A549 (cell line): ENCODE results near the gene AIF1. TPM values are rescaled to one million over a fixed set of nuclear protein-coding genes. Genes with fewer than 3 reads are reported as not detected.
A peak's percentile ranks its signal among the peaks of the same experiment; 100 is the strongest.

Source experiments
- ATAC-seq, 2 experiments: fragments of 200-7000 bp in 1 of 2; fragments of >200 bp in 1 of 2; cut with Nextera tagmentation in 1 of 2; cut with Tn5 transposase in 1 of 2; 3 replicates each; pipeline versions ENCODE4 v1.8.0 to v1.9.1; 2018 to 2020; ENCODE audit warnings: mild to moderate bottlenecking in 1 of 2, moderate library complexity in 1 of 2
- CTCF ChIA-PET: fragments of 300-600 bp; sonication (Branson Sonifier 250); formaldehyde crosslinking; extraction: SDS; loops from one replicate; lab custom pipeline; 2021; ENCODE audit warnings: antibody characterized with exemption, inconsistent platforms; lab: Yijun Ruan, JAX
- POLR2A ChIA-PET: fragments of 350-600 bp; formaldehyde crosslinking; extraction: SDS; loops from one replicate; lab custom pipeline; 2021; ENCODE audit warnings: antibody characterized with exemption, inconsistent platforms; lab: Yijun Ruan, JAX
- DNase-seq, 2 experiments: peaks; one replicate each; pipeline versions ENCODE4 v3.0.0 to v3.0.0-alpha.2; 2011 to 2016; ENCODE audit warnings: low read depth in 1 of 2, low spot score in 1 of 2
- FAIRE-seq: peaks from 2 replicates; lab custom pipeline; 2011; peaks lifted over from hg19 to GRCh38; lab: Jason Lieb, UNC
- H3K27ac ChIP-seq, 2 experiments: fragments of >200 bp; sonication (Bioruptor Twin); formaldehyde crosslinking; 3 replicates each; pipeline ENCODE4 v1.5.1; 2016 to 2017
- H3K4me1 ChIP-seq: fragments of >200 bp; sonication (Bioruptor Twin); formaldehyde crosslinking; 3 replicates; pipeline ENCODE4 v1.6.1; 2016
- H3K4me2 ChIP-seq: fragments of >200 bp; sonication (Bioruptor Twin); formaldehyde crosslinking; 3 replicates; pipeline ENCODE4 v1.6.1; 2016
- H3K4me3 ChIP-seq: fragments of >200 bp; sonication (Bioruptor Twin); formaldehyde crosslinking; 3 replicates; pipeline ENCODE4 v1.5.1; 2016
- H3K9me3 ChIP-seq: fragments of >200 bp; sonication (Bioruptor Twin); formaldehyde crosslinking; 3 replicates; pipeline ENCODE4 v1.6.1; 2016
- CBX2 ChIP-seq: fragments of 200-600 bp; sonication (generic); IDR thresholded peaks from 2 replicates; pipeline ENCODE4 v1.6.1; 2016; ENCODE audit warnings: low read depth, mild to moderate bottlenecking, borderline replicate concordance
- CBX8 ChIP-seq: fragments of 200-600 bp; sonication (generic); IDR thresholded peaks from 2 replicates; pipeline ENCODE4 v1.6.1; 2016
- CHD2 ChIP-seq: fragments of 150-350 bp; IDR thresholded peaks from 2 replicates; pipeline ENCODE4 v1.6.1; 2014; ENCODE audit warnings: low read length; ENCODE audit not compliant: partially characterized antibody
- ELK1 ChIP-seq: fragments of 150-350 bp; IDR thresholded peaks from 2 replicates; pipeline ENCODE4 v1.6.1; 2014; ENCODE audit warnings: low read depth, mild to moderate bottlenecking, low read length
- EP300 ChIP-seq, 2 experiments: fragments of >200 bp; sonication (Bioruptor Twin); formaldehyde crosslinking; IDR thresholded peaks; 2 replicates in 1 of 2; 3 replicates in 1 of 2; pipeline ENCODE4 v1.6.1; 2016 to 2017
- FOSB ChIP-seq: fragments of 250-450 bp; sonication (Bioruptor Pico); IDR thresholded peaks from 2 replicates; pipeline ENCODE4 v1.5.0; 2020; ENCODE audit warnings: mild to moderate bottlenecking, moderate library complexity
- FOSL2 ChIP-seq, 2 experiments: fragments of 450-650 bp in 1 of 2; fragments of >200 bp in 1 of 2; sonication (Bioruptor Twin) in 1 of 2; formaldehyde crosslinking; IDR thresholded peaks; 2 replicates each; pipeline versions ENCODE4 v1.5.0 to v1.6.1; 2016 to 2020; ENCODE audit warnings: mild to moderate bottlenecking in 1 of 2, moderate library complexity in 1 of 2
- GATA3 ChIP-seq: IDR thresholded peaks from 2 replicates; pipeline ENCODE4 v1.6.1; 2012; ENCODE audit warnings: borderline replicate concordance
- HDAC2 ChIP-seq: fragments of 200-600 bp; sonication (generic); IDR thresholded peaks from 2 replicates; pipeline ENCODE4 v1.6.1; 2016
- HOXA7 ChIP-seq: fragments of 250-450 bp; sonication (Bioruptor Pico); IDR thresholded peaks from 2 replicates; pipeline ENCODE4 v1.5.0; 2020; ENCODE audit warnings: mild to moderate bottlenecking, moderate library complexity
- HOXB13 ChIP-seq: fragments of 250-450 bp; sonication (Bioruptor Pico); IDR thresholded peaks from 2 replicates; pipeline ENCODE4 v1.5.0; 2020; ENCODE audit warnings: low read depth, mild to moderate bottlenecking, moderate library complexity
- JUN ChIP-seq, 2 experiments: fragments of >200 bp; sonication (Bioruptor Twin); formaldehyde crosslinking; IDR thresholded peaks; 2 replicates in 1 of 2; 3 replicates in 1 of 2; pipeline ENCODE4 v1.6.1; 2016 to 2017
- KDM5A ChIP-seq: fragments of 200-600 bp; sonication (generic); IDR thresholded peaks from 2 replicates; pipeline ENCODE4 v1.6.1; 2016; ENCODE audit warnings: antibody characterized with exemption, mild to moderate bottlenecking
- MAZ ChIP-seq: fragments of 150-350 bp; IDR thresholded peaks from 2 replicates; pipeline ENCODE4 v1.6.1; 2014; ENCODE audit warnings: antibody characterized with exemption, low read depth, low read length, borderline replicate concordance
- NFE2L2 ChIP-seq: fragments of 150-350 bp; conservative IDR thresholded peaks from 2 replicates; pipeline ENCODE4 v1.6.1; 2014; ENCODE audit warnings: low read length
- NR3C1 ChIP-seq: fragments of >200 bp; sonication (Bioruptor Twin); formaldehyde crosslinking; IDR thresholded peaks from 3 replicates; pipeline ENCODE4 v1.6.1; 2017
- PHF8 ChIP-seq: fragments of 200-600 bp; sonication (generic); IDR thresholded peaks from 2 replicates; pipeline ENCODE4 v1.6.1; 2016; ENCODE audit warnings: low read depth, mild to moderate bottlenecking, antibody characterized with exemption, moderate library complexity, borderline replicate concordance
- POLR2AphosphoS2 ChIP-seq: conservative IDR thresholded peaks from 2 replicates; pipeline ENCODE4 v1.6.1; 2012; ENCODE audit warnings: low read length, improper control_type of control experiment, inconsistent platforms
- RAD21 ChIP-seq, 2 experiments: fragments of >200 bp in 1 of 2; sonication (Bioruptor Twin) in 1 of 2; formaldehyde crosslinking in 1 of 2; IDR thresholded peaks in 1 of 2; conservative IDR thresholded peaks in 1 of 2; 2 replicates in 1 of 2; 3 replicates in 1 of 2; pipeline ENCODE4 v1.6.1; 2012 to 2018; ENCODE audit warnings: inconsistent platforms in 1 of 2
- RCOR1 ChIP-seq: fragments of 150-350 bp; IDR thresholded peaks from 2 replicates; pipeline ENCODE4 v1.6.1; 2014; ENCODE audit warnings: antibody characterized with exemption, low read length, low read depth
- RNF2 ChIP-seq: fragments of 200-600 bp; sonication (generic); IDR thresholded peaks from 2 replicates; pipeline ENCODE4 v1.6.1; 2016; ENCODE audit warnings: low read depth, mild to moderate bottlenecking, antibody characterized with exemption, moderate library complexity, borderline replicate concordance
- SMC3 ChIP-seq: fragments of >200 bp; sonication (Bioruptor Twin); formaldehyde crosslinking; IDR thresholded peaks from 3 replicates; pipeline ENCODE4 v1.6.1; 2018; ENCODE audit warnings: inconsistent platforms
- WGBS: methylation state at CpG from one replicate; pipeline ENCODE4 v1.1.6; 2017; ENCODE audit errors: missing lambda C conversion rate; 5-methylcytosine and 5-hydroxymethylcytosine counted together
- polyA plus RNA-seq, 4 experiments: library from polyadenylated mRNA; depleted of rRNA in 3 of 4; stranded (reverse); fragments of >200 nt; fragmentation: RNase III in 1 of 4; extraction: RNeasy Plus Mini Kit Qiagen cat#74134 plus additional on column Dnase treatment in 1 of 4; gene quantifications; 2 replicates in 3 of 4; 3 replicates in 1 of 4; pipeline ENCODE4 v1.2.3, GENCODE V29; 2011 to 2017
- TF ChIP-seq, protein P1 (sequence below): IDR thresholded peaks from 2 replicates; pipeline ENCODE4 v1.6.1; 2012
- TF ChIP-seq, protein P2 (sequence below): fragments of >200 bp; sonication (Bioruptor Twin); formaldehyde crosslinking; IDR thresholded peaks from 3 replicates; pipeline ENCODE4 v1.6.1; 2016
- TF ChIP-seq, protein P3 (sequence below): fragments of 250-450 bp; sonication (Bioruptor Pico); IDR thresholded peaks from 2 replicates; pipeline ENCODE4 v1.5.0; 2020; ENCODE audit warnings: low read depth, mild to moderate bottlenecking, moderate library complexity
- TF ChIP-seq, protein P4 (sequence below): fragments of 200-600 bp; sonication (generic); IDR thresholded peaks from 2 replicates; pipeline ENCODE4 v1.6.1; 2016; ENCODE audit warnings: antibody characterized with exemption, mild to moderate bottlenecking, moderate library complexity

The AIF1 gene
- polyA plus RNA-seq, 2 of the 4 experiments (the other 2 are of a cell fraction): not detected

DNA sequence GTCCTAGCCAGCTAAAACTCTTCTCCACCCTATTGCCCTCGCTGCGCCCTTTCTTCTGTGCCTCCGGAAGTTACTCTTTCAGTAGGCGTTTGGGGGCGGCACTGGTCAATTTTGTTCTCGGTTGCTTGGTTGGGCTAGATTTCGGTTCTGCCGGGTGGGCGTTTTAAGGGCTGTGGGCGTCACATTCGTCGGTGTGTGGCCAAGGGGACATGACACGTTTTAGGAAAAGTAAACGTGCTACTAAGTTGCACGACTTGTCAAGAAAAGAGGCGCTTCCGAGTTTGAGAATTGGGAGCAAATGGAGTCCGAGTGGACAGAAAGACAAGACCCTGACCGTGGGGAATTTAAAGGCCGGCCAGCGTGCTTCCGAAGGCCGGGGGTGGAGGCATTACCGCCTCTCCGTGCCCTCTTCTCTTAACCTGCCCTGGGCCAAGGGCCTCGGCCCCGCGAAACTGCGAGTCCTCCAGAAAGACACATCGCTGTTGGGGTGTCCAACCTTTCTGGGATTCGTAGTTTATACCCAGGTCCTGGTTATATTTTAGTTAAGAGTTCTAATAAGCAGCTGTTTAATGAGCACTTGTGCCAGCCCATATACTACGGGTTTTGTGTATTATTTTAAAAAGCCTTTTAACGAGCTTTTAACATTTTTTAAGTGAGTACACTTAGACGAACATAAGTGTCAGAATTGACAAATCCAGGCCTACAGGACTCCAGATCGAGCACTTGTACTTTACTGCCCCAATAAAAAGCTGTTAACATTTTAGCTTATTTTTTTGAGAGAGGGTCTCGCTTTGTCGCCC lies 38.1 kb downstream of the AIF1 start:
- ATAC-seq (peak; percentile 78 to 84), DNase-seq (peak in 1 of 2 experiments; percentile 87), FAIRE-seq (no peak)
- H3K4me3 ChIP-seq: peak overlapping the region; percentile 69
- CTCF ChIA-PET: interaction anchor here (0.7 to 2.4 kb wide), 6 partner anchors 8 to 177 kb away, joined by 3 to 12 read pairs (median 4); partner anchors contain the start of genes C6orf47 and DDAH2
- H3K4me1 ChIP-seq: peaks cover 10% of the 10 kb centered on the region; the same call in 2 of the 3 replicates
- no peaks in the 10 kb centered on the region for H3K9me3 ChIP-seq
- H3K4me2 ChIP-seq: peak overlapping the region; percentile 83
- POLR2A ChIA-PET: interaction anchor here (0.6 to 1.8 kb wide), 7 partner anchors 9 to 112 kb away, joined by 3 to 14 read pairs (median 4); partner anchors contain the start of genes CSNK2B, DDX39B and GPANK1
- WGBS: 17% methylated on average over 31 of the region's 37 CpGs
- peak overlapping the region; percentile 91 to 99 for H3K27ac ChIP-seq
- peak in 1 of 2 experiments; percentile 10; a peak in 1 of 5 replicates for TF ChIP-seq JUN (IDR thresholded peaks at IDR 0.05)
- no peak for TF ChIP-seq HOXB13 (CRISPR knock-in tag)
- TF ChIP-seq, protein P1, sequence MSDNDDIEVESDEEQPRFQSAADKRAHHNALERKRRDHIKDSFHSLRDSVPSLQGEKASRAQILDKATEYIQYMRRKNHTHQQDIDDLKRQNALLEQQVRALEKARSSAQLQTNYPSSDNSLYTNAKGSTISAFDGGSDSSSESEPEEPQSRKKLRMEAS: peak; percentile 50; the same call in 1 of the 2 replicates
- peak; percentile 9; the same call in 1 of the 2 replicates for TF ChIP-seq PHF8
- TF ChIP-seq CBX8: no peak
- TF ChIP-seq, protein P2, sequence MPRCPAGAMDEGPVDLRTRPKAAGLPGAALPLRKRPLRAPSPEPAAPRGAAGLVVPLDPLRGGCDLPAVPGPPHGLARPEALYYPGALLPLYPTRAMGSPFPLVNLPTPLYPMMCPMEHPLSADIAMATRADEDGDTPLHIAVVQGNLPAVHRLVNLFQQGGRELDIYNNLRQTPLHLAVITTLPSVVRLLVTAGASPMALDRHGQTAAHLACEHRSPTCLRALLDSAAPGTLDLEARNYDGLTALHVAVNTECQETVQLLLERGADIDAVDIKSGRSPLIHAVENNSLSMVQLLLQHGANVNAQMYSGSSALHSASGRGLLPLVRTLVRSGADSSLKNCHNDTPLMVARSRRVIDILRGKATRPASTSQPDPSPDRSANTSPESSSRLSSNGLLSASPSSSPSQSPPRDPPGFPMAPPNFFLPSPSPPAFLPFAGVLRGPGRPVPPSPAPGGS: 0 out of 3 replicates have a peak, but pooled peaks have one; percentile 18
- TF ChIP-seq HOXA7: peak; percentile 5; the same call in 1 of the 2 replicates

DNA sequence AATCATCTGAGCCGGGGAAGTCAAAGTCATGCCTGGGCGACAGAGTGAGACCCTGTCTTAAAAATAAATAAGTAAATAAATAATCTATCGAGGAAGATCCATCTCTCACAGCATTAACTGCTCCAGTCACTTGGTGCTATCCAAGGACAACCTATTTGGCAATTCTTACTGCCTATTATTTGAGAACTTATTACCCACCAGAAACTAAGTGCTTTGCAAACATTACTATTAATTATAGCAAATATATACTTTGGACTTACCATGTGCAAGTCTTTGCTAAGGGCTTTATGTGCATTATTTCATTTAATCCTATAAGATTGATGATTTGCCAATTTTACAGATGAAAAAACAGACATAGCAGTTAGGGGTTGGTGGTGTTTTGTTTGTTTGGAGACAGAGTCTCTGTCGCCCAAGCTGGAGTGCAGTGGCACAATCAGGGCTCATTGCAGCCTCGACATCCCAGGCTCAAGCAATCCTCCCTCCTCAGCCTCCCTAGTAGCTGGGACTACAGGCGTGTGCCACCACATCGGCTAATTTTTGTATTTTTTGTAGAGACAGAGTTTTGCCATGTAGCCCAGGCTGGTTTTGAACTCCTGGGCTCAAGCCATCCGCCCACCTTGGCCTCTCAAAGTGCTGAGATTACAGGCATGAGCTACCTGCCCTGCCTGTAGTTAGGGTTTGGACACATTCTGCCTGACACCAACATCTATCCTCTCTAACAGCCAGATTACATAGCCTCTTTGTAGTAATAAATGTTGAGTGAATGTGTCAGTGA lies 39.7 kb downstream of the AIF1 start:
- ChIA-PET CTCF (interaction anchor here (1.2 to 2.0 kb wide), 2 partner anchors 20 to 176 kb away, joined by 4 to 8 read pairs; no protein-coding TSS in a partner anchor), POLR2A (interaction anchor here (1.1 kb wide), 1 partner anchor 10 kb away, joined by 3 read pairs; the partner anchor contains the start of gene GPANK1)
- Histone ChIP-seq H3K4me3 (no peak overlapping the region), H3K4me2 (no peak overlapping the region), H3K27ac (no peak overlapping the region), H3K9me3 (no peaks in the 10 kb centered on the region), H3K4me1 (peaks cover 26% of the 10 kb centered on the region)
- ATAC-seq: no peak
- TF ChIP-seq ELK1 (no peak), NR3C1 (no peak), HDAC2 (no peak), RCOR1 (no peak), MAZ (no peak), CBX2 (no peak), RAD21 (conservative IDR thresholded peaks at IDR 0.05 in 1 of 2, IDR thresholded peaks at IDR 0.05 in 1 of 2) (no peak), CHD2 (no peak), RNF2 (no peak), NFE2L2 (no peak), JUN (IDR thresholded peaks at IDR 0.05) (no peak), FOSL2 (IDR thresholded peaks at IDR 0.05) (no peak), FOSL2 (CRISPR knock-in tag; IDR thresholded peaks at IDR 0.05) (no peak), EP300 (IDR thresholded peaks at IDR 0.05) (no peak), POLR2AphosphoS2 (no peak), SMC3 (no peak), FOSB (CRISPR knock-in tag) (no peak), GATA3 (no peak), KDM5A (no peak)
- TF ChIP-seq, protein P3, sequence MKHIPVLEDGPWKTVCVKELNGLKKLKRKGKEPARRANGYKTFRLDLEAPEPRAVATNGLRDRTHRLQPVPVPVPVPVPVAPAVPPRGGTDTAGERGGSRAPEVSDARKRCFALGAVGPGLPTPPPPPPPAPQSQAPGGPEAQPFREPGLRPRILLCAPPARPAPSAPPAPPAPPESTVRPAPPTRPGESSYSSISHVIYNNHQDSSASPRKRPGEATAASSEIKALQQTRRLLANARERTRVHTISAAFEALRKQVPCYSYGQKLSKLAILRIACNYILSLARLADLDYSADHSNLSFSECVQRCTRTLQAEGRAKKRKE (CRISPR knock-in tag): no peak
- TF ChIP-seq, protein P4, sequence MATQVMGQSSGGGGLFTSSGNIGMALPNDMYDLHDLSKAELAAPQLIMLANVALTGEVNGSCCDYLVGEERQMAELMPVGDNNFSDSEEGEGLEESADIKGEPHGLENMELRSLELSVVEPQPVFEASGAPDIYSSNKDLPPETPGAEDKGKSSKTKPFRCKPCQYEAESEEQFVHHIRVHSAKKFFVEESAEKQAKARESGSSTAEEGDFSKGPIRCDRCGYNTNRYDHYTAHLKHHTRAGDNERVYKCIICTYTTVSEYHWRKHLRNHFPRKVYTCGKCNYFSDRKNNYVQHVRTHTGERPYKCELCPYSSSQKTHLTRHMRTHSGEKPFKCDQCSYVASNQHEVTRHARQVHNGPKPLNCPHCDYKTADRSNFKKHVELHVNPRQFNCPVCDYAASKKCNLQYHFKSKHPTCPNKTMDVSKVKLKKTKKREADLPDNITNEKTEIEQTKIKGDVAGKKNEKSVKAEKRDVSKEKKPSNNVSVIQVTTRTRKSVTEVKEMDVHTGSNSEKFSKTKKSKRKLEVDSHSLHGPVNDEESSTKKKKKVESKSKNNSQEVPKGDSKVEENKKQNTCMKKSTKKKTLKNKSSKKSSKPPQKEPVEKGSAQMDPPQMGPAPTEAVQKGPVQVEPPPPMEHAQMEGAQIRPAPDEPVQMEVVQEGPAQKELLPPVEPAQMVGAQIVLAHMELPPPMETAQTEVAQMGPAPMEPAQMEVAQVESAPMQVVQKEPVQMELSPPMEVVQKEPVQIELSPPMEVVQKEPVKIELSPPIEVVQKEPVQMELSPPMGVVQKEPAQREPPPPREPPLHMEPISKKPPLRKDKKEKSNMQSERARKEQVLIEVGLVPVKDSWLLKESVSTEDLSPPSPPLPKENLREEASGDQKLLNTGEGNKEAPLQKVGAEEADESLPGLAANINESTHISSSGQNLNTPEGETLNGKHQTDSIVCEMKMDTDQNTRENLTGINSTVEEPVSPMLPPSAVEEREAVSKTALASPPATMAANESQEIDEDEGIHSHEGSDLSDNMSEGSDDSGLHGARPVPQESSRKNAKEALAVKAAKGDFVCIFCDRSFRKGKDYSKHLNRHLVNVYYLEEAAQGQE: no peak
- FAIRE-seq: no peak
- WGBS: 92% methylated on average over 8 of the region's 8 CpGs
- DNase-seq: no peak
